Gastrocnemius medialis (tissue), 4 donors: ENCODE data around the gene HIP1R.

Source experiments
- CTCF ChIP-seq, 5 experiments: fragments of 450-650 bp in 3 of 5; fragments of 200-600 bp in 2 of 5; sonication (generic) in 2 of 5; IDR thresholded peaks in 4 of 5; conservative IDR thresholded peaks in 1 of 5; 1 replicate in 4 of 5; 2 replicates in 1 of 5; pipeline ENCODE4 v1.5.1; 2016 to 2019; ENCODE audit warnings: antibody characterized with exemption in 5 of 5, mild to moderate bottlenecking in 3 of 5, moderate library complexity in 3 of 5
- POLR2A ChIP-seq, 2 donors: fragments of 450-650 bp; IDR thresholded peaks; one replicate each; pipeline ENCODE4 v1.6.1; 2017; ENCODE audit warnings: antibody characterized with exemption in 2 of 2, mild to moderate bottlenecking in 2 of 2, moderate library complexity in 2 of 2

DNA sequence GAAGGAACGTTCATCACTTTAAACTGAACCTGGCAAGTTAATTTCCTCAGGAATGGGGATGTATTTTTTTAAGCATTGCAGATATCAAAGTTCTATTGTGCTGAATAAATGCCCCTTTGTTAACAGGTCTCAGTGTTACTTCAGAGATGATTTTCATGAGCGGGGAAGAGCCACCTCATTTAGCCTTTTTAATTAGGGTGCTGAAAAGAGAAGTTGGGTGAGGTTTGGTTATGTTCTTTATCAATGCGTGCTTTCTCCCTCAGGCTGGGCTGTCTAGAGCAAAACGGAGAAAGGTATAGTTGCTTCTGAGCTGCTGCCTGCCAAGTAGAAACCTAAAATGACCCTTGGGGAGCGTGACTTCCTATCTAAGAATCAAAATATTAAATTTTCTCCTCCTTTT lies 8.0 kb upstream of the HIP1R start:
- TF ChIP-seq CTCF (IDR thresholded peaks at IDR 0.05 in 4 of 5, conservative IDR thresholded peaks at IDR 0.05 in 1 of 5): no peak
- TF ChIP-seq POLR2A (IDR thresholded peaks at IDR 0.05): no peak
